Astrocyte of the spinal cord (primary cell): ENCODE data around the gene ANO10.

ENCODE experiments used
- DNase-seq: peaks from one replicate; pipeline ENCODE4 v3.0.0; 2011; ENCODE audit warnings: low read depth, low spot score
- H3K4me3 ChIP-seq: 2 replicates; pipeline ENCODE4 v1.5.1; 2011; ENCODE audit warnings: low read depth, mild to moderate bottlenecking, low read length, moderate library complexity
- in situ Hi-C: cut with HindIII; loops from 2 replicates; pipeline ENCODE4 v1.10.0; 2017; ENCODE audit warnings: low sequenced_read_pairs
- TF ChIP-seq, protein P1 (sequence below): IDR thresholded peaks from 2 replicates; pipeline ENCODE4 v1.5.1; 2012; ENCODE audit warnings: low read depth, mild to moderate bottlenecking, low read length, inconsistent platforms

ANO10 gene

DNA sequence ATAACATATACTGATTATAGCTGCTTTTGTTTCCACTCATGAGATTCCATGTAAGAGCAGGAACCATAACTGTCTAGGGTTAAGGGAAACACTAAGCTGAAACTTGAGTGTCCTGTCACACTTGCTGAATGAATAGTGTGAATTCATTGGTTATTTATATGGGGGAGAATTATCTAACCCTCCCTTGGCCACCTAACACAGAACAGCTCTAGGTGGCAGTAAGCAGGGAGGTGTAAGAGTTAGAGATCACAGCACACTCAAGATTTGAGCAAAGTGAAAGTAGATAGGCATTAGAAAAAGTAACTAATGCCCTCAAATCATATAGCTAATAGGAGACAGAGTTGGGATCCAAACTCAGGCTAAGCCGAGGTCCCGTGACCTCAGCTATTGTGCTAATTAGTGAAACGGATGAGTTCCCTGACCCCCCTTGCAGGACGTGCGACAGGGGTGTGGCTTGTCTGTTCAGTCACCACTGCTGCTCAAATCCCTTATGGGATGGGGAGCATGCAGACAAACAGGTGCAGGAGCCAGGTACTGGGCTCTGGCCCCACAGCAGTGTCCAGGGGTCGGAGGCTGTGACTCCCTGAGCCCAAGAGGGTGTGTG, 27.7 kb upstream of the ANO10 start:
- in situ Hi-C loops, result no loop called here

DNA sequence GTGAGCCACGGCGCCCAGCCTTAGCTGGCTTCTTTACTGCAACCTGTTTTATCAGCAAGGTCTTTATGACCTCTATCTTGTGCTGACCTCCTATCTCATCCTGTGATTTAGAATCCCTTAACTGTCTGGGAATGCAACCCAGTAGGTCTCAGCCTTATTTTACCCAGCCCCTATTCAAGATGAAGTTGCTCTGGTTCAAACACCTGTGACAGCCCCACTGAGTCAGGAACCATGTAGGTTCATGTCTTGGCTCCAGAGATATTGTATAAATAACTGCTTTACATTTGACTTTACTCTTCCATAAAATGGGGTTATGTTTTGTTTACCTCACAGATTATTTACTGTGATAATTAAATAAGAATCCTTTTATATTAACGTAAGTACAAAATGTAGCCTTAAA, 27.1 kb upstream of the ANO10 start:
- no peak overlapping the region for H3K4me3 ChIP-seq
- DNase-seq, result no peak
- TF ChIP-seq, protein P1, sequence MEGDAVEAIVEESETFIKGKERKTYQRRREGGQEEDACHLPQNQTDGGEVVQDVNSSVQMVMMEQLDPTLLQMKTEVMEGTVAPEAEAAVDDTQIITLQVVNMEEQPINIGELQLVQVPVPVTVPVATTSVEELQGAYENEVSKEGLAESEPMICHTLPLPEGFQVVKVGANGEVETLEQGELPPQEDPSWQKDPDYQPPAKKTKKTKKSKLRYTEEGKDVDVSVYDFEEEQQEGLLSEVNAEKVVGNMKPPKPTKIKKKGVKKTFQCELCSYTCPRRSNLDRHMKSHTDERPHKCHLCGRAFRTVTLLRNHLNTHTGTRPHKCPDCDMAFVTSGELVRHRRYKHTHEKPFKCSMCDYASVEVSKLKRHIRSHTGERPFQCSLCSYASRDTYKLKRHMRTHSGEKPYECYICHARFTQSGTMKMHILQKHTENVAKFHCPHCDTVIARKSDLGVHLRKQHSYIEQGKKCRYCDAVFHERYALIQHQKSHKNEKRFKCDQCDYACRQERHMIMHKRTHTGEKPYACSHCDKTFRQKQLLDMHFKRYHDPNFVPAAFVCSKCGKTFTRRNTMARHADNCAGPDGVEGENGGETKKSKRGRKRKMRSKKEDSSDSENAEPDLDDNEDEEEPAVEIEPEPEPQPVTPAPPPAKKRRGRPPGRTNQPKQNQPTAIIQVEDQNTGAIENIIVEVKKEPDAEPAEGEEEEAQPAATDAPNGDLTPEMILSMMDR, result no peak
- in situ Hi-C loops, result no loop called here

More for the DNA sequence above, 27.7 kb upstream of the ANO10 start:
- no peak for DNase-seq
- TF ChIP-seq, protein P1, result no peak
- H3K4me3 ChIP-seq, result no peak overlapping the region

DNA sequence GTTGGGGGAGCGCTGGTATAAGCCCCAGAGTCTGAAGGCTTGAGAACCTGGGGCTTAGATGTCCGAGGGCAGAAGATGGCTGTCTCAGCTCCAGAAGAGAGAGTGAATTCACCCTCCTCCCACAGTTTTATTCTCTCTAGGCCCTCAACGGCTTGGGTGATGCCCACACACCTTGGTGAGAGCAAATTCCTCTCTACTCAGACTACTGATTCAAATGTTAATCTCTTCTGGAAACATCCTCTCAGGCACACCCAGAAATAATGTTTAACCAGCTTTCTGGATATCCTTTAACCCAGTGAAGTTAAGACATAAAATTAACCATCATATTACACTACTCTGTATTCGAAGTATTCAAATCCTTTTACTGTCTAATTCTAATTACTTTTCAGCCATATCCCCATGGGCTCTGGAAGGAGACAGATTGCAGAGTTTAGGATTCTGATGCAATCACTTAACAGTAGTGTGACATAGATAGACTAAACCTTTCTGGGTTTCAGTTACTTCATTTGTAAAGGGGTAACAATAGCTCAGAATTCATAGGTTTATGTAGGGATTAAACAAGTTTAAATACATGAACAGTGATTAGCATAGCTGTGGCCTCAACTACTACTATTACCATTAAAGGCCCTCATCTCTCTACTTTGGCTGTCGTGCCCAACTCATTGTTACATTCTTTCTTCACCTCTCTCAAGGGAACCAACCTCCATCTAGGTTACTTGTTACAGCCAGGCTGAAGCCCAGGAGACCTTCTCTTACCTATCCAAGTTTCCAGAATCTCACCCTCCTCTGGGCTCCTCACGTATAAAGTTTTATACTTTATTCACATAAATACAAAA, 25.7 kb upstream of the ANO10 start:
- in situ Hi-C loops, result no loop called here
- H3K4me3 ChIP-seq, result no peak overlapping the region
- TF ChIP-seq, protein P1, result no peak
- DNase-seq, result no peak

DNA sequence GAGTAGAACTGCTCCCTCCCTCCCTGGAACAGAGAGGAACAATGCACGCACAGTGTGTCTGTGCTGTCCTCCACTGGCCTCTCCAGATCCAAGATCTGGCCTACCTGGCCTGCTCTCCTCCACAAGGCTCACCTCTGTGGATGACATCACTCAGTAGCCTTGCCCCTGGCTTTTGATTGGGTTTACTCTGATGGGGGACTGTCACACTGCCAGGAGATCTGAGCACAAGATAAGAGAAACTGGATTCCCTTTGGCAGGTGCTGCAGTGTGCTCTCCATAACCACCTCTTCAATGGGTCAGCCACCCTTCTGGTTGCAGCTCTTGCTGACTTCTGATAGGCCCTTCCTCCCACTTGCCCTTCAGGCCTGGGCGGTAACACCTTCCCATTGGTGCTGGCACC, 22.6 kb upstream of the ANO10 start:
- in situ Hi-C loops, result no loop called here
- TF ChIP-seq, protein P1, result no peak
- DNase-seq, result no peak
- no peak overlapping the region for H3K4me3 ChIP-seq

DNA sequence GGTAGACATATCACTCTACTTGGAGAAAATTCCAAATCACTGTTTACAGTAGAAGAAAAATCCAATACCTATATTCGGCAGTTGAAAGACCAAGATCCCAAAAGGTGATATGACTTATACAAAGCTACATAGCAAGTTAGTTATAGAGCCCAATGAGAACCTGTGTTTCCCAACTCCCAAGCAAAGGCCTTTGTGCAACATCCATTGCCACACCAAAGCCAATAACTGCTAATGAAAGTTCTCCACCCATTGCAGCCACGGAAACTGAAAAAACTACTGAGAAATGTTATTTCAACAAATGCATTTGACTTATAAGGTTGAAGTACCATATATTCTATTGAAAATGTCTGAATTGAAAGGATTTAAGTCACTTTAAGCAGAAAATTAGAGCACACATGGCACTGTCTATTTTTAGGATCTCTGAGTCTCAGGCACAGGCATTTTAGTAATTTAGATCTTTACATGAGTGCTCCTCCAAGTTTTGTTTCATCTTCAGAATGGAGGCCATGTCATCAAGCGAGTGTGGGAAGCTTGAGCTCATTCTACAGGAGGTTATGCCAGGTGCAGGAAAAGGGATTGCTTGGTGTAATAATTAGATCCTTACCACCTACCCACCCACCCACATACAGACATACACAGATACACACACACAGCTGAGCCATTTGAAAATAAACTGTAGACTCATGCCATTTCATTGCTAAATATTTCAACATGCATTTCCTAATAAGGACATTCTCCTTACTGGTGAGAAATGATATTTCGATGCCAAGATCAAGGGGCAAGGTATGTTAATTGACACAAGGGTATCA, 19.7 kb upstream of the ANO10 start:
- TF ChIP-seq, protein P1, result no peak
- H3K4me3 ChIP-seq, result no peak overlapping the region
- in situ Hi-C loops, result no loop called here
- DNase-seq, result no peak

DNA sequence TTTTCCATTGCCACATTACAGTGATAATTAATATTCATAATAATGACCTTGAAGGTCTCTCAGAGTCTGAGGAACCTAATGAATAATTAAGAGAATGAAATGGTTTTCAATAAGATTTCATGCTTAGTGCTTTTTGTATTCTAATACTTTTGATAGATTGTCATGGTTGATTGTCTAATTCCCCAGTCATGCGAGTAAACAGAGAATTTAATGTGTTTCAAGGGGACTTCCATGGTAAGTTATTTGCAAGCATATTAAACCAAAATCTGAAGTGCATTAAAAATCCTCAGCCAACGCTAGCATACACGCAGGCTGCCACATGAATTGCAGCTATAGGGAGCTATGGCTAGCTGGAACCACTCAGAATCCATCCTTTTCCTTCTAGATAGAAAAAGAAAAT, 18.9 kb upstream of the ANO10 start:
- TF ChIP-seq, protein P1, result no peak
- in situ Hi-C loops, result no loop called here
- no peak overlapping the region for H3K4me3 ChIP-seq
- DNase-seq, result no peak
